Neural cell (in vitro differentiated cells): ENCODE measurements around the gene UNKL. TPM values are rescaled to one million over a fixed set of nuclear protein-coding genes. Genes with fewer than 3 reads are reported as not detected.

Source experiments
- H2AFZ ChIP-seq: fragments of 200-600, 300-800 bp; sonication (generic), shearing (Covaris generic); 2 replicates; pipeline ENCODE4 v1.6.0; 2014; ENCODE audit warnings: low read depth, mild to moderate bottlenecking, antibody characterized with exemption, low read length, moderate library complexity
- H3F3A ChIP-seq: fragments of 200-600 bp; shearing (Covaris generic); 2 replicates; pipeline ENCODE4 v1.6.1; 2016; ENCODE audit warnings: mild to moderate bottlenecking, moderate library complexity, mixed read lengths, antibody characterized with exemption, low read length; ENCODE audit not compliant: insufficient read depth, poor library complexity, severe bottlenecking
- H3K27ac ChIP-seq: fragments of 200-600, 300-800 bp; sonication (generic), shearing (Covaris generic); 2 replicates; pipeline ENCODE4 v1.5.1; 2014; ENCODE audit warnings: mild to moderate bottlenecking, low read length, moderate library complexity
- H3K27me3 ChIP-seq: fragments of 300-800, 200-600 bp; sonication (generic), shearing (Covaris generic); 2 replicates; pipeline ENCODE4 v1.6.0; 2014; ENCODE audit warnings: mild to moderate bottlenecking, low read depth, low read length, moderate library complexity; ENCODE audit not compliant: insufficient read depth
- H3K36me3 ChIP-seq: fragments of 300-800, 200-600 bp; sonication (generic), shearing (Covaris generic); 2 replicates; pipeline ENCODE4 v1.5.1; 2014; ENCODE audit warnings: mild to moderate bottlenecking, antibody characterized with exemption, low read length, moderate library complexity; ENCODE audit not compliant: insufficient read depth
- H3K4me2 ChIP-seq: fragments of 300-800, 200-600 bp; sonication (generic), shearing (Covaris generic); 2 replicates; pipeline ENCODE4 v1.6.0; 2014; ENCODE audit warnings: mild to moderate bottlenecking, low read length
- H3K4me3 ChIP-seq: fragments of 300-800, 200-600 bp; sonication (generic), shearing (Covaris generic); 2 replicates; pipeline ENCODE4 v1.5.1; 2014; ENCODE audit warnings: mild to moderate bottlenecking, low read length, moderate library complexity
- H3K79me2 ChIP-seq: fragments of 200-600 bp; shearing (Covaris generic); replicated peaks from 2 replicates; pipeline ENCODE4 v1.6.0; 2014; ENCODE audit warnings: mild to moderate bottlenecking, low read length, moderate library complexity; ENCODE audit not compliant: insufficient read depth
- H3K9ac ChIP-seq: fragments of 300-800, 200-600 bp; sonication (generic), shearing (Covaris generic); 2 replicates; pipeline ENCODE4 v1.6.1; 2016; ENCODE audit warnings: mild to moderate bottlenecking, low read length, mixed read lengths
- H3K9me2 ChIP-seq: fragments of 200-600 bp; shearing (Covaris generic); 2 replicates; pipeline ENCODE4 v1.6.1; 2016; ENCODE audit warnings: mild to moderate bottlenecking, low read length, mixed read lengths; ENCODE audit not compliant: insufficient read depth
- H3K9me3 ChIP-seq: fragments of 200-600, 300-800 bp; sonication (generic), shearing (Covaris generic); 2 replicates; pipeline ENCODE4 v1.6.1; 2016; ENCODE audit warnings: mild to moderate bottlenecking, mixed run types, low read length, moderate library complexity, mixed read lengths
- H4K20me1 ChIP-seq: fragments of 200-600 bp; shearing (Covaris generic); 2 replicates; pipeline ENCODE4 v1.6.1; 2016; ENCODE audit warnings: mild to moderate bottlenecking, mixed run types; ENCODE audit not compliant: insufficient read depth
- EP300 ChIP-seq: fragments of 450-650 bp; conservative IDR thresholded peaks from 2 replicates; pipeline ENCODE4 v1.6.1; 2014; ENCODE audit warnings: antibody characterized with exemption, mild to moderate bottlenecking, moderate library complexity; ENCODE audit not compliant: poor library complexity, severe bottlenecking
- EZH2 ChIP-seq: fragments of 200-600, 300-800 bp; shearing (Covaris generic), sonication (generic); IDR thresholded peaks from 2 replicates; pipeline ENCODE4 v1.6.1; 2014; ENCODE audit warnings: antibody characterized with exemption, low read length, borderline replicate concordance, mild to moderate bottlenecking; ENCODE audit not compliant: insufficient read depth, poor library complexity, severe bottlenecking
- MXI1 ChIP-seq: fragments of 450-650 bp; conservative IDR thresholded peaks from 2 replicates; pipeline ENCODE4 v1.6.1; 2014; ENCODE audit warnings: antibody characterized with exemption, mild to moderate bottlenecking; ENCODE audit not compliant: poor library complexity, severe bottlenecking
- POLR2AphosphoS5 ChIP-seq: IDR thresholded peaks from 2 replicates; pipeline ENCODE4 v1.6.1; 2012
- RAD21 ChIP-seq: fragments of 450-650 bp; conservative IDR thresholded peaks from 2 replicates; pipeline ENCODE4 v1.6.1; 2014; ENCODE audit warnings: antibody characterized with exemption, mild to moderate bottlenecking, moderate library complexity
- SMC3 ChIP-seq: fragments of 450-650 bp; conservative IDR thresholded peaks from 2 replicates; pipeline ENCODE4 v1.6.1; 2014; ENCODE audit warnings: antibody characterized with exemption, mild to moderate bottlenecking, moderate library complexity; ENCODE audit not compliant: poor library complexity
- TAF1 ChIP-seq: IDR thresholded peaks from 2 replicates; pipeline ENCODE4 v1.6.1; 2012; ENCODE audit warnings: low read depth
- polyA plus RNA-seq: library from polyadenylated mRNA; depleted of rRNA; stranded (reverse); fragments of >200 nt; gene quantifications from 2 replicates; pipeline ENCODE4 v1.2.3, GENCODE V29; 2014
- TF ChIP-seq, protein P1 (sequence below): IDR thresholded peaks from 2 replicates; pipeline ENCODE4 v1.6.1; 2012; ENCODE audit warnings: borderline replicate concordance
- TF ChIP-seq, protein P2 (sequence below): fragments of 450-650 bp; IDR thresholded peaks from 2 replicates; pipeline ENCODE4 v1.5.1; 2014; ENCODE audit warnings: antibody characterized with exemption, mild to moderate bottlenecking, moderate library complexity; ENCODE audit not compliant: poor library complexity, severe bottlenecking

Gene UNKL
- polyA plus RNA-seq, 1 donor from 2014 or later: 11.9 TPM

DNA sequence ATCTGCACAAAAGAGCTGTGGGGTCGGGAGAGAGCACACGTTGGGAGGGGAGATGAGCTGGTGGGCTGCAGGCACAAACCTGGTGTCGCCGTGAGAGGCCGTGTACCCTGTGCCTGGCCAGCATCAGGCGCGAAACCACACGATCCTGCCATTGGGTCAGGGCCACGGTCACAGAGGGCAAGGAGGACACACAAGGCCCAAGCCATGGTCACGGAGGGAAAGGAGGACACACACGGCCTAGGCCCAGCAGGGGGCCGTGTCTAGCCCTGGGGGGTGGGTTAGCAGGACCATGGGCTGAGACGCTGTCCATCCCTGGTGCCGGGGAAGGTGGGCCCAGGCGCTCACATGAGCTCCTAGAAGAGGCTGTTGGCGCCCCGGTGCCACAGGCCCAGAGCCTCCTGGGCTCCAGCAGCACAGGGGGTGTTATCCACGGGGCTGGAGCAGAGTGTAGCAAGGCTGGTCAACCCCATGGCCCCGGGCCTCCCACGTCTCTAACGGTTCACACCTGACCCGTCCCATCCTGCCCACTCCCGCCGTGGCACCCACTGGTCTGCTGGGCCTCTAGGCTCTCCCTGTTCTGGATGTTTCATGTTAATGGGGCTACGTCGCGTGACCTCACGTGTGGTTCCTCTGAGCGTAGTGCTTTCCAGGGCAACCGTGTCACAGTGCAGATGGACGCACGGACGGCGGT lies 37.3 kb upstream of the UNKL start:
- Histone ChIP-seq H4K20me1 (no peaks in the 10 kb centered on the region), H3K27ac (no peak overlapping the region), H2AFZ (no peak overlapping the region), H3K9me3 (no peaks in the 10 kb centered on the region), H3K9ac (no peak overlapping the region), H3K4me3 (no peak overlapping the region), H3K9me2 (no peaks in the 10 kb centered on the region), H3K27me3 (no peaks in the 10 kb centered on the region), H3K4me2 (no peak overlapping the region), H3K36me3 (no peaks in the 10 kb centered on the region), H3K79me2 (no peaks in the 10 kb centered on the region), H3F3A (no peaks in the 10 kb centered on the region)
- TF ChIP-seq POLR2AphosphoS5 (no peak), EP300 (no peak), SMC3 (no peak), MXI1 (no peak), RAD21 (no peak), TAF1 (no peak), EZH2 (no peak)
- TF ChIP-seq, protein P1, sequence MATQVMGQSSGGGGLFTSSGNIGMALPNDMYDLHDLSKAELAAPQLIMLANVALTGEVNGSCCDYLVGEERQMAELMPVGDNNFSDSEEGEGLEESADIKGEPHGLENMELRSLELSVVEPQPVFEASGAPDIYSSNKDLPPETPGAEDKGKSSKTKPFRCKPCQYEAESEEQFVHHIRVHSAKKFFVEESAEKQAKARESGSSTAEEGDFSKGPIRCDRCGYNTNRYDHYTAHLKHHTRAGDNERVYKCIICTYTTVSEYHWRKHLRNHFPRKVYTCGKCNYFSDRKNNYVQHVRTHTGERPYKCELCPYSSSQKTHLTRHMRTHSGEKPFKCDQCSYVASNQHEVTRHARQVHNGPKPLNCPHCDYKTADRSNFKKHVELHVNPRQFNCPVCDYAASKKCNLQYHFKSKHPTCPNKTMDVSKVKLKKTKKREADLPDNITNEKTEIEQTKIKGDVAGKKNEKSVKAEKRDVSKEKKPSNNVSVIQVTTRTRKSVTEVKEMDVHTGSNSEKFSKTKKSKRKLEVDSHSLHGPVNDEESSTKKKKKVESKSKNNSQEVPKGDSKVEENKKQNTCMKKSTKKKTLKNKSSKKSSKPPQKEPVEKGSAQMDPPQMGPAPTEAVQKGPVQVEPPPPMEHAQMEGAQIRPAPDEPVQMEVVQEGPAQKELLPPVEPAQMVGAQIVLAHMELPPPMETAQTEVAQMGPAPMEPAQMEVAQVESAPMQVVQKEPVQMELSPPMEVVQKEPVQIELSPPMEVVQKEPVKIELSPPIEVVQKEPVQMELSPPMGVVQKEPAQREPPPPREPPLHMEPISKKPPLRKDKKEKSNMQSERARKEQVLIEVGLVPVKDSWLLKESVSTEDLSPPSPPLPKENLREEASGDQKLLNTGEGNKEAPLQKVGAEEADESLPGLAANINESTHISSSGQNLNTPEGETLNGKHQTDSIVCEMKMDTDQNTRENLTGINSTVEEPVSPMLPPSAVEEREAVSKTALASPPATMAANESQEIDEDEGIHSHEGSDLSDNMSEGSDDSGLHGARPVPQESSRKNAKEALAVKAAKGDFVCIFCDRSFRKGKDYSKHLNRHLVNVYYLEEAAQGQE: no peak
- TF ChIP-seq, protein P2, sequence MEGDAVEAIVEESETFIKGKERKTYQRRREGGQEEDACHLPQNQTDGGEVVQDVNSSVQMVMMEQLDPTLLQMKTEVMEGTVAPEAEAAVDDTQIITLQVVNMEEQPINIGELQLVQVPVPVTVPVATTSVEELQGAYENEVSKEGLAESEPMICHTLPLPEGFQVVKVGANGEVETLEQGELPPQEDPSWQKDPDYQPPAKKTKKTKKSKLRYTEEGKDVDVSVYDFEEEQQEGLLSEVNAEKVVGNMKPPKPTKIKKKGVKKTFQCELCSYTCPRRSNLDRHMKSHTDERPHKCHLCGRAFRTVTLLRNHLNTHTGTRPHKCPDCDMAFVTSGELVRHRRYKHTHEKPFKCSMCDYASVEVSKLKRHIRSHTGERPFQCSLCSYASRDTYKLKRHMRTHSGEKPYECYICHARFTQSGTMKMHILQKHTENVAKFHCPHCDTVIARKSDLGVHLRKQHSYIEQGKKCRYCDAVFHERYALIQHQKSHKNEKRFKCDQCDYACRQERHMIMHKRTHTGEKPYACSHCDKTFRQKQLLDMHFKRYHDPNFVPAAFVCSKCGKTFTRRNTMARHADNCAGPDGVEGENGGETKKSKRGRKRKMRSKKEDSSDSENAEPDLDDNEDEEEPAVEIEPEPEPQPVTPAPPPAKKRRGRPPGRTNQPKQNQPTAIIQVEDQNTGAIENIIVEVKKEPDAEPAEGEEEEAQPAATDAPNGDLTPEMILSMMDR: no peak

DNA sequence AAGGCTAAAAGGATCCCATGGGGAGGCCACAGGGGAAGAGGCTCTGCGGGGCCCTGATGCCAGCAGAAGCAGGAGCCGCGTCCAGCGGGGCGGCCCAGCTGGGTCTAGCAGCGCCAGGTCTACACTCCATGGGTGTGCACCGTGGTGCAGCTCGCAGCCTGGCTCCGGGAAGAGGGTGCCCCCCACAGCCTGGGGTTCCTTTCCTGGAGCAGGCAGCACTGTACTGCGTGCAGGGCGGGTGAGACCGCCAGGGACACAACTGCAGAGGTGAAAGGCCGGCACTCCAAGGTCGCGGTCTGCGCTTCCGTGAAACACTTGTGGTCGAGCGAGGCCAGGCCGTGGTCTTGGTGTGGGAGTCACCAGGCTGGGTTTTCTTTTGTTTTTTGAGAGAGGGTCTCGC lies 36.3 kb upstream of the UNKL start:
- TF ChIP-seq RAD21 (no peak), POLR2AphosphoS5 (no peak), EZH2 (no peak), SMC3 (no peak), TAF1 (no peak), EP300 (no peak), MXI1 (no peak)
- TF ChIP-seq, protein P1: no peak
- TF ChIP-seq, protein P2: no peak
- Histone ChIP-seq H3K9me3 (no peaks in the 10 kb centered on the region), H4K20me1 (no peaks in the 10 kb centered on the region), H3K27me3 (no peaks in the 10 kb centered on the region), H2AFZ (no peak overlapping the region), H3K4me3 (no peak overlapping the region), H3K9me2 (no peaks in the 10 kb centered on the region), H3F3A (no peaks in the 10 kb centered on the region), H3K36me3 (no peaks in the 10 kb centered on the region), H3K79me2 (no peaks in the 10 kb centered on the region), H3K9ac (no peak overlapping the region), H3K27ac (no peak overlapping the region), H3K4me2 (no peak overlapping the region)
